GM12872 (cell line): ENCODE measurements around the gene WSB2.

ENCODE experiments used
- TF ChIP-seq, protein P1 (sequence below): IDR thresholded peaks from 3 replicates; pipeline ENCODE4 v1.5.1; 2011; ENCODE audit warnings: low read depth, mild to moderate bottlenecking, low read length, moderate library complexity; ENCODE audit not compliant: insufficient read depth

Gene WSB2

DNA sequence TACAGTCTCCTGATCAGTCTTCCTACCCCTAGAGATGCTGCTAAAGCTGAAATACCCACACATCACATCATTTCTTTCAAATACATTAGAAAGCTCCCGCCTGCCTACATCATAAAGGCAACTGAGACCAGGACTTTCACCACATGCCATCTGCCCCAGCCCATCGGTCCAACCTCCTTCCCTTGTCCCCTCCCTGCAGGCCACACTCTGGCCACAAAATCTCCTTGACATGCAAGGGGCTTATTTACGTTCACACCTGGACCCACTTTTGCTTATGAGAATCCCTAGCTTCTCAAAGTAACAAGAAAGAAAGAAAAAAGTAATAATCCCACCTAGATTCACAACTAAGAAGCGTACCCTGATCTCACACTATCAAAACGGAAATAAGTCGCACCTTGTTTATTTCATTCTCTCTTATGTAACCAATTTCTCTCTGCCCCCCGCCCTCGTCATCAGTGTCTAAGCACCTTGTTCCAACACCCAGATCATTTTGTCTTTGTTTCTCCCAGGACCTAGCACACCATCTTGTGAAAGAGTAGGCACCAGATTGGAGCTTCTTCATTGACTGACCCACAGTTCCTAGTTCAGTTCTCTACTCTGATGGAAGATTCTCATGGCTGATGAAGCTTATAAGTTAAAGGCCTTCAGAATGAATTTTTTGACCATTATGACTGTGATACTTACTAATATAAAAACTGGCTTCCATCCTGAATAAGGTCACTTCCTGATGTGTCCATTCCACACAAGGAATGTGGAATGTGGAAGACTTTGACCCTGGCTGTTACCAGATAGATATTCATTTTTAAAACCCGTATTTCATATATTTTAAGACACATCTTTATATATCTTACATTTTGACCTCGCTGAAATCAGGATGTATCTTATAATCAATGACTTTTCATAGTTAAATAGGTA is 7.7 kb downstream of the WSB2 start:
- TF ChIP-seq, protein P1, sequence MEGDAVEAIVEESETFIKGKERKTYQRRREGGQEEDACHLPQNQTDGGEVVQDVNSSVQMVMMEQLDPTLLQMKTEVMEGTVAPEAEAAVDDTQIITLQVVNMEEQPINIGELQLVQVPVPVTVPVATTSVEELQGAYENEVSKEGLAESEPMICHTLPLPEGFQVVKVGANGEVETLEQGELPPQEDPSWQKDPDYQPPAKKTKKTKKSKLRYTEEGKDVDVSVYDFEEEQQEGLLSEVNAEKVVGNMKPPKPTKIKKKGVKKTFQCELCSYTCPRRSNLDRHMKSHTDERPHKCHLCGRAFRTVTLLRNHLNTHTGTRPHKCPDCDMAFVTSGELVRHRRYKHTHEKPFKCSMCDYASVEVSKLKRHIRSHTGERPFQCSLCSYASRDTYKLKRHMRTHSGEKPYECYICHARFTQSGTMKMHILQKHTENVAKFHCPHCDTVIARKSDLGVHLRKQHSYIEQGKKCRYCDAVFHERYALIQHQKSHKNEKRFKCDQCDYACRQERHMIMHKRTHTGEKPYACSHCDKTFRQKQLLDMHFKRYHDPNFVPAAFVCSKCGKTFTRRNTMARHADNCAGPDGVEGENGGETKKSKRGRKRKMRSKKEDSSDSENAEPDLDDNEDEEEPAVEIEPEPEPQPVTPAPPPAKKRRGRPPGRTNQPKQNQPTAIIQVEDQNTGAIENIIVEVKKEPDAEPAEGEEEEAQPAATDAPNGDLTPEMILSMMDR: no peak

DNA sequence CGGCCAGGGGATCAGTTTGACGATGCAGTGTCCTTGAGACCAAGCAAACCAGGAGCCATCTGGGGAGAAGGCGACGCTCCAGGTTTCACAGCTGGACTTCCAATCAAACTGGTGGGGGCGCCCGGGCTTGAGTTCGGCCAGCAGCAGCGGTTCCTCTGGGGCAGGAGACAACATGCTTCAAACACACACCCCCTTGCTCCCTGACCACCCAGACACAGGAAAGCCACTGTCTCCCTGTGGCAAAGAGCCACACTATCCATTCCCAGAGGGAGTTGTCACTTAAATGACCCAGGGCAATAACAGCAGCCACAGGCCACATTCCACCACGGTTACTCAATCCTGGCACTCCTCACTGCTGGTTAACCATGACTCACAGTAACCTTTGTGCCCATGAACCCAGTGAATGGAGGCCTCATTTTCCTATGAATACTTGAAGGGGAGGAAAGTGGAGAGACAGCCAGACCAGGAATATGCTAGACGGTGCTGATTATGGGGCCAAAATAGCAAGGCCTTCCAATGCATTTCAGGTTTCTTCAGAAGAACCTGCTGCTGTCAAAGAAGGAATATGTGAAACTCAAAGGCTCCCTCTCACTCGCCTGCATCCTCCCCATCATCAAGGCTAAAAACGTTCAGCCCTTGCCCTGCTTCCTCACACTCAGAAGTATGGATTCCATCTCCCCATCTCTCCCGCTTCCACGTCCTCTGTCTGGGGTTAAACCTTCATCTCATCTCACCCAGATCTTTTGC is 8.5 kb downstream of the WSB2 start:
- TF ChIP-seq, protein P1: no peak

DNA sequence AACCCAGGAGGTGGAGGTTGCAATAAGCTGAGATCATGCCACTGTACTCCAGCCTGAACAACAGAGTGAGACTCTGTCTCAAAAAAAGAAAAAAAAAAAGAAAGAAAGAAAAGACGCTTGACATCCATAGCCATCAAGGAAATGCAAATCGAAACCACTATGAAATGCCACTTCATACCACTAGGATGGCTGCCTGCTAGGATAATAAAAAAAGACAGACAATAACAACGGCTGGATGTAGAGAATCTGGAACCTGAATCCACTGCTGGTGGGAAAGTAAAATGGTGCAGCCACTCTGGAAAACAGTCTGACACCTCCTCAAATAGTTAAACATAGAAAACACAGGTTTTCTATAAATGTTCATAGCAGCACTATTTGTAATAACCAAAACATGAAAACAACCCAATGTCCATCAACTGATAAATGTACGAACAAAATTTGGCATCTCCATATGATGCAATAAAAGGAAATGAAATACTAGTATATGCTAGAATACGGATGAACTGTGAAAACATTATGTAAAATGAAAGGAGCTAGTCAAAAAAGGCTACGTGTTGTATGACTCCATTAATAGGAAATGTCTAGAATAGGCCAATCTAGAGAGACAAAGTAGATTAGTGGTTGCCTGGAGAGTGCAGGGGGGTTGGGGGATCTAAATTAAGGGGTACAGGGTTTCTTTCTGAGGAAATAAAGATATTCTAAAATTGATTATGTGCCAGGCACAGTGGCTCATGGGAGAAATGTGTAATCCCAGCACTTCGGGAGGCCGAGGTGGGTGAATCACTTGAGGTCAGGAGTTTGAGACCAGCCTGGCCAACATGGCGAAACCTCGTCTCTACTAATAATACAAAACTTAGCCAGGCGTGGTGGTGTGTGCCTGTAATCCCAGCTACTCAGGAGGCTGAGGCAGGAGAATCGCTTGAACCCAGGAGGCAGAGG is 9.7 kb downstream of the WSB2 start:
- TF ChIP-seq, protein P1: no peak

DNA sequence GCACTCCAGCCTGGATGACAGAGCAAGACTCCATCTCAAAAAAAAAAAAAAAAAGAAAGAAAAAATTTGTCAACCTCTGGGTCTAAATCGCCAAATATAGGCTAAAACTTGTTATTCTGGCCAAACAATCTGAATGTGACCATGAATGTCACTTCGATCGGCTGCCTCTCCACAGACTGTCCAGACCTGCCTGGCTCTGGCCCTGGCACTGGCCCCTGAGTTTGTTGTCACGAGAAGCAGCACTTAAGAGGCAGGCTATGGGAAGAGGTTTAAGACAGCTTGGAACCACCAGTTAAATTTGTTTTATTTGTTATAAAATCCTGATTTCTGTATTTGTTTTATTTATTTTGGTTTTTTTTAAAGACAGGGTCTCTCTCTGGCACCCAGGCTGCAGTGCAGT is 14.5 kb downstream of the WSB2 start:
- TF ChIP-seq, protein P1: no peak

DNA sequence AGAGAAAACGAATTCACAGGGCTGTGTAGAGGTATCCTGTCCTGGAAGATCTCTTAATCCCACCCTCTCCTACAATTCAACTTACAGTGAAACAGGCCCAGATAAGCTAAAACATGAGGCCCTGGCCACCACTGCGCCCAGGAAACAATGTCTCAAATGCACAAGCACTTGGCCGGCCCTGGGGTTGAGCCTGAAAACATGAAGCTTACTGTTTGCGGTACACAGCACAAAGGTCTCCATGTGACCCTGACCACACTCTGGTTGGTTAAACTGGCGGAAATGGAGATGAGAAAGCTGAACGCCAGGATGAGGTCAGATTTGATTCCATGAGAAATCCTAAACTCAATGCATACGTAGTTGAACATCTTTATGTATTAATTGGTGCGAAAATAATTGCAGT is 16.4 kb downstream of the WSB2 start:
- TF ChIP-seq, protein P1: no peak

DNA sequence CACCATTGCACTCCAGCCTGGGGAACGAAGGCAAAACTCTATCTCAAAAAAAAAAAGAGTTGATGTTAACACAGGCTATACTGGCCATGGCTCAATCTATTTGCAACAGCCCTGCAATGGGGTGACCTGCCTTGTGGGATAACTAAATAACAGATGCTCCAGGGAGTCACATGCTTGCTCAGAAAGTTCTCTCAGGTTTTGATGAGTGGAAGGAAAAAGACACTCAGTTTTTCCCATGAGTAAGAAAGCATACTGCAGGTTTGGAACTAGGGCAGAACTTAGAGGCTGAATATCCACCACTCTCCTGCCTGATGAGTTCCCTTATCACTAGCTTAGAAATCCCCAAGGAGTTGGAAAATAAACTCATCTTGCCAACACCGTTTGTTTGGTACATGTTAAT is 16.9 kb downstream of the WSB2 start:
- TF ChIP-seq, protein P1: no peak

DNA sequence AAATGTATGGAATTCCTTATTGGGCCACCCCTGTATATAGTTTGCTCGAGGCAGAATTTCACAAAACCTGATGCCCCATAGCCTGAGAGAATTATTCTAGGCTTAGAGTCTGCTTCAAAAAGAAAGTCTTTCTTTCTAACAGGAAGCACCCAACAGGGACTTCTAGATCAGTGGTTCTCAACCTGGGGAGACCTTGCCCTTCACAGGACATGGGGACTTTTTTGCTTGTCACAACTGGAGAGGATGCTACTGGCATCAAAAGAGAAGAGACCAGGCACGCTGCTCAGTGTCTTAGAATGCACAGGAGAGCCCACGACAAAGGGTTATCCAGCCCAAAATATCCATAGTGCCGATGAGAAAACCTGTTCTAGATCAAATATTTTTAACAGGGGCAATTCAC is 18.9 kb downstream of the WSB2 start:
- TF ChIP-seq, protein P1: no peak
